ENCODE data around the gene PABPC1L2A. TPM values are rescaled to one million over a fixed set of nuclear protein-coding genes. Genes with fewer than 3 reads are reported as not detected.
"Not testable (repeated sequence)": the region's sequence is repeated elsewhere in the genome, so short reads cannot be mapped to it uniquely, and the experiment has no call there.

PABPC1L2A gene
- total RNA-seq (2014; rRNA removed; shearing (Covaris generic)) (1.0 and 1.4 TPM in 2 replicates), polyA plus RNA-seq (2016; fragmentation: Nextera tagmentation; extraction: Ambion mirVana) (0.24 and 0.26 TPM in 2 replicates)
- long read RNA-seq, result 0 reads

DNA sequence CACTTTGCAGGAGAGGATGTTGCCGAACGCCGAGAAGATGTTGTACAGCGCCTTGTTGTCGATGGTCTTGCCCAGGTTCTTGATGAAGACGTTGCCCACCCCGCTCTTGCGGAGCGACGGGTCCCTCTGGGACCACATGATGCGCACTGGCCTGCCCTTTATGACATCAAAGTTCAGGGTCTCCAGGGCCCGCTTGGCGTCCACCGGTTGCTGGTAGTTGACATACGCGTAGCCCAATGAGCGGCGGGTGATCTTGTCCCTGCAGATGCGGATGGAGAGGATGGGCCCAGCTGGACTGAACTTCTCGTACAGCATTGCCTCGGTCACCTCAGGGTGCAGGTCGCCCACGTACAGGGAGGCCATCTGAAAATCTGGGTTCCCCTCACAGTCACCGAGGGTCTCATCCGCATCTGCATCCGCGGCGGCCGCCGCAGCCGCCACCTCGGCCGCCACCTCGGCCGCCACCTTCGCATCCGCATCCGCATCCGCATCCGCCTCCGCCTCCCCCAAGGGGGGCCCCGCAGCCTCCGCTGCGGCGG is at the start of gene PABPC1L2A:
Gene PABPC1L2A (minus strand): TSS at position 489 of the 539 bp plus-strand sequence. CDS start 126 bp downstream, at position 363.
- not testable (repeated sequence) for H3K27ac Mint-ChIP-seq; H3K27ac ChIP-seq (ENCODE audit: low read depth); H3F3A ChIP-seq (replicated peaks; ENCODE audit: low read depth); DNase-seq (ENCODE audit: low spot score); H3K9me2 ChIP-seq (ENCODE audit: insufficient read depth); H3K4me2 ChIP-seq; H3K79me2 ChIP-seq (replicated peaks; ENCODE audit: insufficient read depth); H3K36me3 Mint-ChIP-seq (ENCODE audit: low read depth); H3K4me3 ChIP-seq; H3K4me1 Mint-ChIP-seq; H3K27me3 Mint-ChIP-seq (ENCODE audit: insufficient read depth, low read depth, poor library complexity); H3K4me3 Mint-ChIP-seq; H3K4me1 ChIP-seq (ENCODE audit: insufficient read depth); H3K9me3 Mint-ChIP-seq; H4K20me1 ChIP-seq (replicated peaks; ENCODE audit: insufficient read depth); H3K36me3 ChIP-seq (ENCODE audit: insufficient read depth); H2AFZ ChIP-seq
- ATAC-seq, result peak; percentile 56
- H3K27me3 ChIP-seq (ENCODE audit: insufficient read depth), result peaks cover 16% of the 10 kb centered on the region

DNA sequence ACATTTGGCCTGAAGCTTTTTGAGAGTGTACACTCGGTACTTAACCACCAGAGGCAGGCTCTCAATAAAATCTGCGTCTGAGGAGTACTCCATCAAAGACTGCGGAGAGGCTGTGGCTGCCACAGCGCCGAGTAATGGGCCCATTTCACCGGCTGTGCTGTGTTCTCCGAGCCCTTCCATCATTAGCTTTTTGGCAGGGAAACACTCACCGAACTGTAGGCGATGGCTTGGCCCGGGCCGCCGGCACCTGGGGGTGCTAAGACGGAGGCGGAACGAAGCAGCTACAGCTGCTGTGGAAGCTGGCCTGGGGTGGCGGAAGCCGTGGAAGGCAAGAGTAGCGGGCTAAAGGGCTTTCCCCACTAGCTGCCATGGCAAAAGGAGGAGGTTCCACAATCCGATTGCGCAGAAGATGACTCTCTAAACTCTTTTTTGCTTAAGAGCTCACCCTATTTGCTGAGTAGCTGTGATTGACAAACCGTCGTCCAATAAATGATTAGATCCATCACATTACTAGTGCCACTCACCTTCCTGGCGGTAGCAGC is 48.5 kb upstream of the PABPC1L2A start:
- ATAC-seq, result peak; percentile 93
- no peaks in the 10 kb centered on the region for H4K20me1 ChIP-seq (replicated peaks; ENCODE audit: insufficient read depth)
- Mint-ChIP-seq H3K4me1 (peaks cover 3% of the 10 kb centered on the region; the same call in 2 of the 3 replicates), H3K36me3 (ENCODE audit: low read depth) (peaks cover 4% of the 10 kb centered on the region; the same call in 1 of the 3 replicates), H3K27ac (no peak overlapping the region), H3K27me3 (ENCODE audit: insufficient read depth, low read depth, poor library complexity) (peaks cover 7% of the 10 kb centered on the region), H3K4me3 (peak overlapping the region; percentile 75; the same call in 2 of the 3 replicates), H3K9me3 (peaks cover 4% of the 10 kb centered on the region; the same call in 1 of the 3 replicates)
- H3K79me2 ChIP-seq (replicated peaks; ENCODE audit: insufficient read depth), result no peaks in the 10 kb centered on the region
- DNase-seq (ENCODE audit: low spot score), result peak; percentile 86
- no peak overlapping the region for H2AFZ ChIP-seq
- H3K27me3 ChIP-seq (ENCODE audit: insufficient read depth), result no peaks in the 10 kb centered on the region
- TF ChIP-seq JUNB (IDR thresholded peaks at IDR 0.05; ENCODE audit: unreplicated experiment) (no peak), ZNF331 (CRISPR knock-in tag; IDR thresholded peaks at IDR 0.05; ENCODE audit: low read depth) (no peak), POLR2AphosphoS5 (IDR thresholded peaks at IDR 0.05; ENCODE audit: low read depth) (peak; percentile 44), CREB1 (CRISPR knock-in tag; IDR thresholded peaks at IDR 0.05; ENCODE audit: low read depth) (no peak)
- TF ChIP-seq, protein P1, sequence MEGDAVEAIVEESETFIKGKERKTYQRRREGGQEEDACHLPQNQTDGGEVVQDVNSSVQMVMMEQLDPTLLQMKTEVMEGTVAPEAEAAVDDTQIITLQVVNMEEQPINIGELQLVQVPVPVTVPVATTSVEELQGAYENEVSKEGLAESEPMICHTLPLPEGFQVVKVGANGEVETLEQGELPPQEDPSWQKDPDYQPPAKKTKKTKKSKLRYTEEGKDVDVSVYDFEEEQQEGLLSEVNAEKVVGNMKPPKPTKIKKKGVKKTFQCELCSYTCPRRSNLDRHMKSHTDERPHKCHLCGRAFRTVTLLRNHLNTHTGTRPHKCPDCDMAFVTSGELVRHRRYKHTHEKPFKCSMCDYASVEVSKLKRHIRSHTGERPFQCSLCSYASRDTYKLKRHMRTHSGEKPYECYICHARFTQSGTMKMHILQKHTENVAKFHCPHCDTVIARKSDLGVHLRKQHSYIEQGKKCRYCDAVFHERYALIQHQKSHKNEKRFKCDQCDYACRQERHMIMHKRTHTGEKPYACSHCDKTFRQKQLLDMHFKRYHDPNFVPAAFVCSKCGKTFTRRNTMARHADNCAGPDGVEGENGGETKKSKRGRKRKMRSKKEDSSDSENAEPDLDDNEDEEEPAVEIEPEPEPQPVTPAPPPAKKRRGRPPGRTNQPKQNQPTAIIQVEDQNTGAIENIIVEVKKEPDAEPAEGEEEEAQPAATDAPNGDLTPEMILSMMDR (conservative IDR thresholded peaks at IDR 0.05; ENCODE audit: low read depth in 2 of 2), result peak in 1 of 2 experiments; percentile 36; a peak in 1 of 4 replicates
- peak overlapping the region; percentile 76 for H3K4me2 ChIP-seq
- H3K4me1 ChIP-seq (ENCODE audit: insufficient read depth), result no peaks in the 10 kb centered on the region
- no peaks in the 10 kb centered on the region for H3K36me3 ChIP-seq (ENCODE audit: insufficient read depth)
- no peaks in the 10 kb centered on the region for H3K9me2 ChIP-seq (ENCODE audit: insufficient read depth)
- no peak overlapping the region for H3K27ac ChIP-seq (ENCODE audit: low read depth)
- H3K4me3 ChIP-seq, result peak overlapping the region; percentile 59
- no peaks in the 10 kb centered on the region for H3F3A ChIP-seq (replicated peaks; ENCODE audit: low read depth)

DNA sequence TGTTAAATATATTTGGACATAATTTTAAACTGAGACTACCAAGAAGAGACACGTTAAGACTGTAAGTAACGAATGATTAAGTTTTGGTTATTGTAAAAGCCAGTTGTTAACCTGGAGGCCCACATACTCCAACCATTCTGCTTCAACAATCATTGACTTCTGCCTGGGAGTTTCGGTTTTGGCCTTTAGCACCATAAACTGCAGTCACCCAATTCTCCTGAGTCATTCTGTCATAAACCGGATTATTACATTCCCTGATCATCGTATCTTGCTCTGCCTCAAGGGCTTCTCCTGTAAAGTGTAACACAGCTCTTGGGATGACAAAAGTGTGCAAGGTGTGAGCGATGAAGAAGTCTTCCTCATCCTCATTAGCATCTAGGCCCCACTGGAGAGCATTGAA is 46.9 kb upstream of the PABPC1L2A start:
- no peak overlapping the region for H3K27ac Mint-ChIP-seq
- Histone ChIP-seq H3K36me3 (ENCODE audit: insufficient read depth) (no peaks in the 10 kb centered on the region), H3K27me3 (ENCODE audit: insufficient read depth) (no peaks in the 10 kb centered on the region), H3K79me2 (replicated peaks; ENCODE audit: insufficient read depth) (no peaks in the 10 kb centered on the region), H3F3A (replicated peaks; ENCODE audit: low read depth) (no peaks in the 10 kb centered on the region), H3K9me2 (ENCODE audit: insufficient read depth) (no peaks in the 10 kb centered on the region), H3K27ac (ENCODE audit: low read depth) (no peak overlapping the region), H3K4me2 (no peak overlapping the region), H3K4me3 (no peak overlapping the region), H2AFZ (no peak overlapping the region), H3K4me1 (ENCODE audit: insufficient read depth) (no peaks in the 10 kb centered on the region), H4K20me1 (replicated peaks; ENCODE audit: insufficient read depth) (no peaks in the 10 kb centered on the region)
- H3K9me3 Mint-ChIP-seq, result peaks cover 4% of the 10 kb centered on the region; the same call in 1 of the 3 replicates
- DNase-seq (ENCODE audit: low spot score), result no peak
- peaks cover 3% of the 10 kb centered on the region; the same call in 2 of the 3 replicates for H3K4me1 Mint-ChIP-seq
- no peak for ATAC-seq
- peaks cover 7% of the 10 kb centered on the region for H3K27me3 Mint-ChIP-seq (ENCODE audit: insufficient read depth, low read depth, poor library complexity)
- peaks cover 4% of the 10 kb centered on the region; the same call in 1 of the 3 replicates for H3K36me3 Mint-ChIP-seq (ENCODE audit: low read depth)
- H3K4me3 Mint-ChIP-seq, result no peak overlapping the region
- TF ChIP-seq EZH2 (IDR thresholded peaks at IDR 0.05; ENCODE audit: low read depth, unreplicated experiment) (no peak), ZNF114 (CRISPR knock-in tag; IDR thresholded peaks at IDR 0.05) (no peak), EZH2phosphoT487 (IDR thresholded peaks at IDR 0.05; ENCODE audit: unreplicated experiment) (no peak), CREB1 (CRISPR knock-in tag; IDR thresholded peaks at IDR 0.05; ENCODE audit: low read depth) (no peak), ZNF331 (CRISPR knock-in tag; IDR thresholded peaks at IDR 0.05; ENCODE audit: low read depth) (no peak)
- TF ChIP-seq, protein P2, sequence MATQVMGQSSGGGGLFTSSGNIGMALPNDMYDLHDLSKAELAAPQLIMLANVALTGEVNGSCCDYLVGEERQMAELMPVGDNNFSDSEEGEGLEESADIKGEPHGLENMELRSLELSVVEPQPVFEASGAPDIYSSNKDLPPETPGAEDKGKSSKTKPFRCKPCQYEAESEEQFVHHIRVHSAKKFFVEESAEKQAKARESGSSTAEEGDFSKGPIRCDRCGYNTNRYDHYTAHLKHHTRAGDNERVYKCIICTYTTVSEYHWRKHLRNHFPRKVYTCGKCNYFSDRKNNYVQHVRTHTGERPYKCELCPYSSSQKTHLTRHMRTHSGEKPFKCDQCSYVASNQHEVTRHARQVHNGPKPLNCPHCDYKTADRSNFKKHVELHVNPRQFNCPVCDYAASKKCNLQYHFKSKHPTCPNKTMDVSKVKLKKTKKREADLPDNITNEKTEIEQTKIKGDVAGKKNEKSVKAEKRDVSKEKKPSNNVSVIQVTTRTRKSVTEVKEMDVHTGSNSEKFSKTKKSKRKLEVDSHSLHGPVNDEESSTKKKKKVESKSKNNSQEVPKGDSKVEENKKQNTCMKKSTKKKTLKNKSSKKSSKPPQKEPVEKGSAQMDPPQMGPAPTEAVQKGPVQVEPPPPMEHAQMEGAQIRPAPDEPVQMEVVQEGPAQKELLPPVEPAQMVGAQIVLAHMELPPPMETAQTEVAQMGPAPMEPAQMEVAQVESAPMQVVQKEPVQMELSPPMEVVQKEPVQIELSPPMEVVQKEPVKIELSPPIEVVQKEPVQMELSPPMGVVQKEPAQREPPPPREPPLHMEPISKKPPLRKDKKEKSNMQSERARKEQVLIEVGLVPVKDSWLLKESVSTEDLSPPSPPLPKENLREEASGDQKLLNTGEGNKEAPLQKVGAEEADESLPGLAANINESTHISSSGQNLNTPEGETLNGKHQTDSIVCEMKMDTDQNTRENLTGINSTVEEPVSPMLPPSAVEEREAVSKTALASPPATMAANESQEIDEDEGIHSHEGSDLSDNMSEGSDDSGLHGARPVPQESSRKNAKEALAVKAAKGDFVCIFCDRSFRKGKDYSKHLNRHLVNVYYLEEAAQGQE (IDR thresholded peaks at IDR 0.05; ENCODE audit: unreplicated experiment), result no peak
- TF ChIP-seq, protein P1 (conservative IDR thresholded peaks at IDR 0.05; ENCODE audit: low read depth in 2 of 2), result no peak

Data from GM23338 (cell line).